Left lung (tissue), 10 donors: ENCODE results near the gene SV2C. TPM values are rescaled to one million over a fixed set of nuclear protein-coding genes. Genes with fewer than 3 reads are reported as not detected.

Experiments
- ATAC-seq: fragments of 200-7000 bp; cut with Tn5 transposase; one replicate; pipeline ENCODE4 v1.9.1; 2020; ENCODE audit warnings: moderate library complexity
- DNase-seq, 4 donors: peaks; one replicate each; pipeline ENCODE4 v3.0.0-alpha.2; 2013 to 2020
- H3K27ac ChIP-seq, 2 donors: fragments of 200-600 bp; sonication (generic) in 1 of 2; one replicate each; pipeline versions ENCODE4 v1.5.0 to v1.8.0; 2020 to 2021
- H3K27me3 ChIP-seq, 2 donors: fragments of 200-600 bp; sonication (generic) in 1 of 2; one replicate each; pipeline versions ENCODE4 v1.5.0 to v1.8.0; 2020 to 2021
- H3K36me3 ChIP-seq, 2 donors: fragments of 200-600 bp; sonication (generic) in 1 of 2; one replicate each; pipeline versions ENCODE4 v1.5.0 to v1.8.0; 2020 to 2021
- H3K4me1 ChIP-seq, 2 donors: fragments of 200-600 bp; one replicate each; pipeline ENCODE4 v1.8.0; 2021
- H3K4me3 ChIP-seq, 2 donors: fragments of 200-600 bp; sonication (generic) in 1 of 2; one replicate each; pipeline versions ENCODE4 v1.5.0 to v1.8.0; 2020 to 2021; ENCODE audit warnings: mild to moderate bottlenecking in 1 of 2
- H3K9me3 ChIP-seq, 2 donors: fragments of 200-600 bp; sonication (generic) in 1 of 2; one replicate each; pipeline versions ENCODE4 v1.5.0 to v1.8.0; 2020 to 2021
- CTCF ChIP-seq, 2 donors: fragments of 200-600 bp; sonication (generic) in 1 of 2; IDR thresholded peaks; one replicate each; pipeline versions ENCODE4 v1.5.0 to v1.8.0; 2021; ENCODE audit warnings: antibody characterized with exemption in 2 of 2
- intact Hi-C, 2 donors: fragments of 100-400 bp; cut with DNase I; formaldehyde crosslinking; loops; one replicate each; pipeline versions ENCODE4 v1.11.2 to v1.14.2; 2022
- polyA plus RNA-seq, 6 donors: library from polyadenylated mRNA; unstranded; fragments of 120-200 nt; gene quantifications; one replicate each; pipeline ENCODE4 v1.2.1, GENCODE V29; 2013; ENCODE audit not compliant: insufficient read length in 6 of 6
- total RNA-seq, 2 donors: library from RNA; stranded (reverse); fragmentation: NEBNext Ultra II Directional; extraction: Animal tissue kit (Norgen Biotek cat#: 25700); gene quantifications; one replicate each; pipeline ENCODE4 v1.2.1, GENCODE V29; 2021
- donor health status: DM: no; HTN: yes; CAD: no.
- donor health status: DM: no; HTN: no; CAD: no.

The SV2C gene
- total and polyA plus RNA-seq, 8 donors = 0.26 to 0.52 (median 0.37) TPM

- no peaks in the 10 kb centered on the region for H3K27me3 ChIP-seq
- TF ChIP-seq CTCF (IDR thresholded peaks at IDR 0.05) = no peak
- no peaks in the 10 kb centered on the region for H3K36me3 ChIP-seq
- H3K4me1 ChIP-seq = peaks cover 7 to 14% of the 10 kb centered on the region in 2 donors
- DNase-seq (no peak), ATAC-seq (peak; percentile 44)
- H3K27ac ChIP-seq = peak overlapping the region in 1 of 2 donors; percentile 21
- intact Hi-C loops = no loop called here
- peaks cover 0 to 4% of the 10 kb centered on the region in 2 donors for H3K9me3 ChIP-seq
- H3K4me3 ChIP-seq = no peak overlapping the region
These were observed 242.8 kb downstream of the SV2C start for GRCh38 chr5:76325876-76326491.

- DNase-seq = peak in 1 of 4 donors; percentile 52
- no peaks in the 10 kb centered on the region for H3K36me3 ChIP-seq
- no peak for ATAC-seq
- no peak for TF ChIP-seq CTCF (IDR thresholded peaks at IDR 0.05)
- no peak overlapping the region for H3K4me3 ChIP-seq
- H3K27ac ChIP-seq = peak overlapping the region in 1 of 2 donors; percentile 21
- peaks cover 7 to 14% of the 10 kb centered on the region in 2 donors for H3K4me1 ChIP-seq
- intact Hi-C loops = no loop called here
- H3K27me3 ChIP-seq = no peaks in the 10 kb centered on the region
- peaks cover 0 to 4% of the 10 kb centered on the region in 2 donors for H3K9me3 ChIP-seq
These were observed 243.6 kb downstream of the SV2C start for GRCh38 chr5:76326577-76327302.

GRCh38 chr5:76329346-76329745 lies 246.2 kb downstream of the SV2C start:
- Histone ChIP-seq H3K27me3 (no peaks in the 10 kb centered on the region), H3K4me1 (peaks cover 7 to 14% of the 10 kb centered on the region in 2 donors), H3K9me3 (no peaks in the 10 kb centered on the region), H3K4me3 (no peak overlapping the region), H3K36me3 (no peaks in the 10 kb centered on the region), H3K27ac (no peak overlapping the region)
- no peak for DNase-seq
- intact Hi-C loops = no loop called here
- no peak for ATAC-seq
- no peak for TF ChIP-seq CTCF (IDR thresholded peaks at IDR 0.05)

- H3K9me3 ChIP-seq = no peaks in the 10 kb centered on the region
- ATAC-seq (no peak), DNase-seq (no peak)
- no peak overlapping the region for H3K27ac ChIP-seq
- no peaks in the 10 kb centered on the region for H3K36me3 ChIP-seq
- peaks cover 0 to 4% of the 10 kb centered on the region in 2 donors for H3K4me1 ChIP-seq
- intact Hi-C loops = no loop called here
- no peak for TF ChIP-seq CTCF (IDR thresholded peaks at IDR 0.05)
- H3K27me3 ChIP-seq = no peaks in the 10 kb centered on the region
- H3K4me3 ChIP-seq = no peak overlapping the region
These were observed 247.9 kb downstream of the SV2C start for GRCh38 chr5:76331126-76331525.

GRCh38 chr5:76332102-76332501 lies 248.9 kb downstream of the SV2C start:
- Histone ChIP-seq H3K4me3 (no peak overlapping the region), H3K27me3 (no peaks in the 10 kb centered on the region), H3K9me3 (no peaks in the 10 kb centered on the region), H3K27ac (no peak overlapping the region), H3K4me1 (no peaks in the 10 kb centered on the region), H3K36me3 (no peaks in the 10 kb centered on the region)
- no peak for TF ChIP-seq CTCF (IDR thresholded peaks at IDR 0.05)
- intact Hi-C loops = no loop called here
- DNase-seq (no peak), ATAC-seq (no peak)
